Right forelimb (tissue), 1 donor: ENCODE measurements around the gene CDH7.

Experiments used
- DNase-seq: peaks from one replicate; pipeline ENCODE4 v3.0.0-alpha.2; 2018

The CDH7 gene

GRCh38 chr18:65768120-65768778 lies 17.4 kb downstream of the CDH7 start:
- no peak for DNase-seq

GRCh38 chr18:65769652-65770051 lies 18.8 kb downstream of the CDH7 start:
- DNase-seq: no peak

GRCh38 chr18:65786474-65786873 lies 35.7 kb downstream of the CDH7 start:
- no peak for DNase-seq

- DNase-seq: no peak
Measured at GRCh38 chr18:65788373-65788772, 37.6 kb downstream of the CDH7 start.

- no peak for DNase-seq
Measured at GRCh38 chr18:65790604-65791003, 39.8 kb downstream of the CDH7 start.

- DNase-seq: no peak
Measured at GRCh38 chr18:65791719-65792118, 40.9 kb downstream of the CDH7 start.

- no peak for DNase-seq
Measured at GRCh38 chr18:65792456-65793074, 41.8 kb downstream of the CDH7 start.

GRCh38 chr18:65808759-65809158 lies 57.9 kb downstream of the CDH7 start:
- no peak for DNase-seq

GRCh38 chr18:65811307-65811706 lies 60.5 kb downstream of the CDH7 start:
- no peak for DNase-seq

- no peak for DNase-seq
Measured at GRCh38 chr18:65815506-65815905, 64.7 kb downstream of the CDH7 start.

GRCh38 chr18:65817178-65817577 lies 66.4 kb downstream of the CDH7 start:
- no peak for DNase-seq

GRCh38 chr18:65821911-65822310 lies 71.1 kb downstream of the CDH7 start:
- no peak for DNase-seq

GRCh38 chr18:65822826-65823225 lies 72.0 kb downstream of the CDH7 start:
- DNase-seq: no peak

GRCh38 chr18:65827444-65827843 lies 76.6 kb downstream of the CDH7 start:
- no peak for DNase-seq

GRCh38 chr18:65835881-65836280 lies 85.1 kb downstream of the CDH7 start:
- no peak for DNase-seq

GRCh38 chr18:65846107-65846506 lies 95.3 kb downstream of the CDH7 start:
- DNase-seq: no peak

GRCh38 chr18:65852273-65852672 lies 101.5 kb downstream of the CDH7 start:
- DNase-seq: no peak

- no peak for DNase-seq
Measured at GRCh38 chr18:65859075-65859474, 108.3 kb downstream of the CDH7 start.

GRCh38 chr18:65869527-65869926 lies 118.7 kb downstream of the CDH7 start:
- no peak for DNase-seq

- DNase-seq: no peak
Measured at GRCh38 chr18:65876310-65876709, 125.5 kb downstream of the CDH7 start.

GRCh38 chr18:65897292-65897691 lies 146.5 kb downstream of the CDH7 start:
- DNase-seq: no peak

GRCh38 chr18:65901522-65901921 lies 150.7 kb downstream of the CDH7 start:
- no peak for DNase-seq

- DNase-seq: no peak
Measured at GRCh38 chr18:65906621-65907034, 155.8 kb downstream of the CDH7 start.

- DNase-seq: no peak
Measured at GRCh38 chr18:65907281-65907680, 156.5 kb downstream of the CDH7 start.

- no peak for DNase-seq
Measured at GRCh38 chr18:65919018-65919417, 168.2 kb downstream of the CDH7 start.
